GM18511 (cell line): Measurements from ENCODE around the gene RMDN2.
"Not testable (repeated sequence)": the region's sequence is repeated elsewhere in the genome, so short reads cannot be mapped to it uniquely, and the experiment has no call there.

Experiments
- ATAC-seq: cut with Tn5 transposase; IDR thresholded peaks from one replicate; pipeline ENCODE4 v1.9.1; 2021; ENCODE audit warnings: mild to moderate bottlenecking, moderate library complexity; ENCODE audit not compliant: unreplicated experiment

Gene RMDN2

GRCh38 chr2:37985333-37985732 is 60.2 kb downstream of the RMDN2 start:
- ATAC-seq = no peak

GRCh38 chr2:37987098-37987775 is 62.1 kb downstream of the RMDN2 start:
- ATAC-seq = no peak

- ATAC-seq = no peak
Observed at GRCh38 chr2:37992601-37993000, 67.5 kb downstream of the RMDN2 start.

GRCh38 chr2:37993143-37993542 is 68.1 kb downstream of the RMDN2 start:
- no peak for ATAC-seq

- no peak for ATAC-seq
Observed at GRCh38 chr2:37997629-37998028, 72.5 kb downstream of the RMDN2 start.

GRCh38 chr2:38000485-38001222 is 75.6 kb downstream of the RMDN2 start:
- no peak for ATAC-seq

- ATAC-seq = not testable (repeated sequence)
Observed at GRCh38 chr2:38010187-38010586, 85.1 kb downstream of the RMDN2 start.

- no peak for ATAC-seq
Observed at GRCh38 chr2:38010995-38011394, 85.9 kb downstream of the RMDN2 start.

- no peak for ATAC-seq
Observed at GRCh38 chr2:38013158-38013752, 88.2 kb downstream of the RMDN2 start.

GRCh38 chr2:38016219-38016618 is 91.1 kb downstream of the RMDN2 start:
- no peak for ATAC-seq

GRCh38 chr2:38017836-38018235 is 92.7 kb downstream of the RMDN2 start:
- no peak for ATAC-seq

- ATAC-seq = not testable (repeated sequence)
Observed at GRCh38 chr2:38020359-38021069, 95.4 kb downstream of the RMDN2 start.

- ATAC-seq = no peak
Observed at GRCh38 chr2:38021589-38021988, 96.5 kb downstream of the RMDN2 start.

- ATAC-seq = no peak
Observed at GRCh38 chr2:38026846-38027245, 101.8 kb downstream of the RMDN2 start.

- no peak for ATAC-seq
Observed at GRCh38 chr2:38028829-38029228, 103.7 kb downstream of the RMDN2 start.

- no peak for ATAC-seq
Observed at GRCh38 chr2:38029512-38029911, 104.4 kb downstream of the RMDN2 start.

GRCh38 chr2:38030635-38031355 is 105.7 kb downstream of the RMDN2 start:
- no peak for ATAC-seq

GRCh38 chr2:38032946-38033345 is 107.9 kb downstream of the RMDN2 start:
- ATAC-seq = no peak

GRCh38 chr2:38033646-38034045 is 108.6 kb downstream of the RMDN2 start:
- ATAC-seq = no peak

- ATAC-seq = no peak
Observed at GRCh38 chr2:38035968-38036367, 110.9 kb downstream of the RMDN2 start.

GRCh38 chr2:38037325-38037724 is 112.2 kb downstream of the RMDN2 start:
- ATAC-seq = no peak
